Sigmoid colon (tissue), 4 donors: ENCODE results near the gene RASAL2.

Experiments used
- CTCF ChIP-seq, 4 experiments: fragments of 450-650 bp in 3 of 4; fragments of 200-600 bp in 1 of 4; IDR thresholded peaks; one replicate each; pipeline ENCODE4 v1.5.1; 2016 to 2019; ENCODE audit warnings: antibody characterized with exemption in 4 of 4, mild to moderate bottlenecking in 3 of 4, moderate library complexity in 2 of 4
- EP300 ChIP-seq, 4 donors: sonication (generic); formaldehyde crosslinking; IDR thresholded peaks; one replicate each; pipeline ENCODE4 v1.6.1; 2017; ENCODE audit warnings: antibody characterized with exemption in 4 of 4
- POLR2A ChIP-seq, 2 donors: fragments of 450-650 bp; IDR thresholded peaks; one replicate each; pipeline ENCODE4 v1.6.1; 2016; ENCODE audit warnings: antibody characterized with exemption in 2 of 2, mild to moderate bottlenecking in 2 of 2, moderate library complexity in 2 of 2
- POLR2AphosphoS5 ChIP-seq, 4 donors: sonication (generic); formaldehyde crosslinking; IDR thresholded peaks; one replicate each; pipeline ENCODE4 v1.6.1; 2017; ENCODE audit warnings: antibody characterized with exemption in 4 of 4

- no peak for TF ChIP-seq CTCF (IDR thresholded peaks at IDR 0.05)
- TF ChIP-seq POLR2AphosphoS5 (IDR thresholded peaks at IDR 0.05), result no peak
- TF ChIP-seq POLR2A (IDR thresholded peaks at IDR 0.05), result no peak
- TF ChIP-seq EP300 (IDR thresholded peaks at IDR 0.05), result no peak
These were observed 1.1 kb downstream of the RASAL2 start for GRCh38 chr1:178094739-178095645.
